Esophagus squamous epithelium (tissue), 5 donors: ENCODE measurements around the gene METTL9. TPM values are rescaled to one million over a fixed set of nuclear protein-coding genes. Genes with fewer than 3 reads are reported as not detected.

Experiments used
- DNase-seq: peaks from one replicate; lab custom pipeline; 2025; lab: John Stamatoyannopoulos, UW
- H3K27ac ChIP-seq, 4 donors: fragments of 200-600 bp; sonication (generic); one replicate each; pipeline ENCODE4 v1.5.1; 2016 to 2019; ENCODE audit warnings: mild to moderate bottlenecking in 1 of 4
- H3K27me3 ChIP-seq, 4 donors: fragments of 200-600 bp; sonication (generic); 1 replicate in 3 of 4; 2 replicates in 1 of 4; pipeline versions ENCODE4 v1.5.1 to v1.6.0; 2017 to 2021; ENCODE audit warnings: antibody characterized with exemption in 1 of 4
- H3K36me3 ChIP-seq, 3 donors: fragments of 200-600 bp; sonication (generic); one replicate each; pipeline ENCODE4 v1.5.1; 2016 to 2019
- H3K4me1 ChIP-seq, 3 donors: fragments of 200-600 bp; sonication (generic); one replicate each; pipeline ENCODE4 v1.5.1; 2017 to 2019
- H3K4me3 ChIP-seq, 4 donors: fragments of 200-600 bp; sonication (generic); 1 replicate in 3 of 4; 2 replicates in 1 of 4; pipeline ENCODE4 v1.5.1; 2016 to 2019; ENCODE audit warnings: mild to moderate bottlenecking in 2 of 4, moderate library complexity in 1 of 4
- H3K9me3 ChIP-seq, 3 donors: fragments of 200-600 bp; sonication (generic); one replicate each; pipeline ENCODE4 v1.5.1; 2016 to 2019
- POLR2A ChIP-seq, 4 donors: fragments of 450-650 bp; IDR thresholded peaks; one replicate each; pipeline ENCODE4 v1.6.1; 2017; ENCODE audit warnings: antibody characterized with exemption in 4 of 4, mild to moderate bottlenecking in 4 of 4, moderate library complexity in 3 of 4
- WGBS, 2 donors: methylation state at CpG; one replicate each; pipeline ENCODE4 v1.1.5; 2018; 5-methylcytosine and 5-hydroxymethylcytosine counted together
- intact Hi-C: fragments of 100-400 bp; cut with DNase I; formaldehyde crosslinking; loops from one replicate; pipeline ENCODE4 v1.15.0; 2022
- small RNA-seq, 4 donors: library from RNA; depleted of rRNA; stranded (forward); fragments of <200 nt; gene quantifications; one replicate each; pipeline ENCODE3, GENCODE V24; 2016
- total RNA-seq, 4 donors: library from RNA; depleted of rRNA; stranded (reverse); fragments of >200 nt; gene quantifications; one replicate each; pipeline ENCODE4 v1.1.0, GENCODE V29; 2016
- TF ChIP-seq, protein P1 (sequence below), 6 experiments: fragments of 450-650 bp in 4 of 6; fragments of 200-600 bp in 2 of 6; sonication (generic) in 2 of 6; IDR thresholded peaks; one replicate each; pipeline ENCODE4 v1.5.1; 2016 to 2019; ENCODE audit warnings: antibody characterized with exemption in 6 of 6, mild to moderate bottlenecking in 4 of 6, moderate library complexity in 4 of 6
- donor health status: DM: yes; HTN: yes; CAD: no.

Gene METTL9
- total RNA-seq, 4 donors from 2014 or later: 82.3 to 169 (median 140) TPM

GRCh38 chr16:21703589-21704174, 104.3 kb downstream of the METTL9 start:
- peaks cover 0 to 9% (median 3%) of the 10 kb centered on the region in 3 donors for H3K4me1 ChIP-seq
- no peak overlapping the region for H3K4me3 ChIP-seq
- no peaks in the 10 kb centered on the region for H3K27me3 ChIP-seq
- WGBS, 2 donors: 41 to 42% methylated on average over 5 of the region's 5 CpGs
- no peak for TF ChIP-seq POLR2A (IDR thresholded peaks at IDR 0.05)
- TF ChIP-seq, protein P1, sequence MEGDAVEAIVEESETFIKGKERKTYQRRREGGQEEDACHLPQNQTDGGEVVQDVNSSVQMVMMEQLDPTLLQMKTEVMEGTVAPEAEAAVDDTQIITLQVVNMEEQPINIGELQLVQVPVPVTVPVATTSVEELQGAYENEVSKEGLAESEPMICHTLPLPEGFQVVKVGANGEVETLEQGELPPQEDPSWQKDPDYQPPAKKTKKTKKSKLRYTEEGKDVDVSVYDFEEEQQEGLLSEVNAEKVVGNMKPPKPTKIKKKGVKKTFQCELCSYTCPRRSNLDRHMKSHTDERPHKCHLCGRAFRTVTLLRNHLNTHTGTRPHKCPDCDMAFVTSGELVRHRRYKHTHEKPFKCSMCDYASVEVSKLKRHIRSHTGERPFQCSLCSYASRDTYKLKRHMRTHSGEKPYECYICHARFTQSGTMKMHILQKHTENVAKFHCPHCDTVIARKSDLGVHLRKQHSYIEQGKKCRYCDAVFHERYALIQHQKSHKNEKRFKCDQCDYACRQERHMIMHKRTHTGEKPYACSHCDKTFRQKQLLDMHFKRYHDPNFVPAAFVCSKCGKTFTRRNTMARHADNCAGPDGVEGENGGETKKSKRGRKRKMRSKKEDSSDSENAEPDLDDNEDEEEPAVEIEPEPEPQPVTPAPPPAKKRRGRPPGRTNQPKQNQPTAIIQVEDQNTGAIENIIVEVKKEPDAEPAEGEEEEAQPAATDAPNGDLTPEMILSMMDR (IDR thresholded peaks at IDR 0.05): no peak
- no peak overlapping the region for H3K27ac ChIP-seq
- no peaks in the 10 kb centered on the region for H3K36me3 ChIP-seq
- no peak for DNase-seq
- H3K9me3 ChIP-seq: no peaks in the 10 kb centered on the region
- intact Hi-C loops: no loop called here

- Histone ChIP-seq H3K27me3 (no peaks in the 10 kb centered on the region), H3K4me3 (no peak overlapping the region), H3K9me3 (no peaks in the 10 kb centered on the region), H3K4me1 (peaks cover 0 to 10% (median 3%) of the 10 kb centered on the region in 3 donors), H3K36me3 (no peaks in the 10 kb centered on the region), H3K27ac (no peak overlapping the region)
- intact Hi-C loops: no loop called here
- no peak for DNase-seq
- no peak for TF ChIP-seq POLR2A (IDR thresholded peaks at IDR 0.05)
- TF ChIP-seq, protein P1 (IDR thresholded peaks at IDR 0.05): no peak
- WGBS, 2 donors: 85 to 86% methylated on average over 5 of the region's 5 CpGs
Observed at GRCh38 chr16:21704266-21704665, 104.9 kb downstream of the METTL9 start.

DNA sequence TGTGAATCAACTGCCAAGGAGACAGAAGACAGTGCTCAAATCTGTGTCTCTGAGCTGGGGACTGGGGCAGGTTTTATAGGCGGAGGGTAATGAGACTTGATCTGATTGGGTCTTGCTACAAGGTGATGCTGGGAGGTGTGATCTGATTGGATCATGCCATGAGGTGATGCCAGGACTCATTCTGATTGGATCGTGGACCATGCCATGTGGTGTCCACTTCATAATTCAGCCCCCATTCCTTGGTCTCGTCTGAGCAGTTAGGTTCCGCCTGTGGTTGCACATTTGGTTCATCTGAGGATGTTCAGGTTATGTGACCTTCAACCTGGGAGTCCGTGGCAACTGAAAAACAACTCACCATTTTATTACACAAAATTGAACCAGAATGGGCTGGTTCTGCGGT, 105.4 kb downstream of the METTL9 start:
- H3K36me3 ChIP-seq: no peaks in the 10 kb centered on the region
- TF ChIP-seq, protein P1 (IDR thresholded peaks at IDR 0.05): no peak
- no peak for TF ChIP-seq POLR2A (IDR thresholded peaks at IDR 0.05)
- no peak overlapping the region for H3K27ac ChIP-seq
- peaks cover 0 to 10% (median 3%) of the 10 kb centered on the region in 3 donors for H3K4me1 ChIP-seq
- H3K9me3 ChIP-seq: no peaks in the 10 kb centered on the region
- H3K4me3 ChIP-seq: no peak overlapping the region
- intact Hi-C loops: no loop called here
- no peaks in the 10 kb centered on the region for H3K27me3 ChIP-seq
- DNase-seq: no peak
- 72 to 88% methylated on average over 3 to 6 of the region's 6 CpGs for WGBS, 2 donors

Small RNAs within 50 kb of the gene (small RNA-seq; reads per million reads assigned to genes)
- 0 reads per million in 4 donors for gene RF00478
- 0 to 0.60 (median 0.07) reads per million in 4 donors for gene RNU6-1005P
- gene RNU6-196P: 0 reads per million in 4 donors

Other genes starting within 250 kb of the METTL9 start
- gene IGSF6, start 53.0 kb downstream of the METTL9 start, total RNA-seq: 1 to 10 TPM in 2 of 4 donors, under 1 TPM in 2; 0.18 to 3.6 (median 1.3) TPM
- under 1 TPM in 2 of 4 donors, not detected in 2; 0.11 to 0.38 TPM for gene OTOA, start 64.4 kb downstream of the METTL9 start, total RNA-seq